ENCODE data around the gene PPP1R13L. TPM values are rescaled to one million over a fixed set of nuclear protein-coding genes. Genes with fewer than 3 reads are reported as not detected.
"Not testable (repeated sequence)": the region's sequence is repeated elsewhere in the genome, so short reads cannot be mapped to it uniquely, and the experiment has no call there.

PPP1R13L gene
- total RNA-seq, 1 donor from 2014 or later, result not detected

DNA sequence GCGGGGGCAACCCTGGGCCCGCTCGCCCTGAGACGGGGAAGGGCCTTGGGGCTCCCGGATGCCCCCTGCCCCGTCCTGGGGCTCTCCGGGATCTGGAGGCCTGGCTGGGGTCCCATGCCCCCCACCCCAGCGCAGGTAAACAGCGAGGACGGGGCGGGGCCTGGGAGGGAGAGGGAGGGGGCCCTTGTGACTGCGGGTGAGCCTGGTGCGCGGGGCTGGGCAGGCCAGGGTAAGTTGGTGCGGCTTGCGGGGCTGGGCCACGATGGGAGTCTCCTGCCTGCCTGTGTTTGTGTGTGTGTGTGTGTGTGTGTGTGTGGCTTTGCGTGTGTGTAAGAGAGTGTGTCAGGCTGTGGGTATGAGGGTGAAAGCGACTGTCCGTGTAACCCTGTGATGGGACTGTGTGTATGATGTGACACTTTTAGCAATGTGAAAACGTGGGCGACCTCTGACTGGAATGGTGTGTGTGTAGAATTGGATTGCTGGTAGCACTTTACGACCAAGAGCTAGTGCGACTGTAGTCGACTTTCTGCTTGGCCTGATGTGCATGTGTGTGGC is 63.9 kb downstream of the PPP1R13L start:
- Histone ChIP-seq H3K9ac (ENCODE audit: low read depth in 1 of 3, low read length in 3 of 3) (peak overlapping the region in 1 of 3 donors; percentile 25), H3K4me3 (ENCODE audit: low read length in 3 of 3) (no peak overlapping the region), H3K36me3 (ENCODE audit: control insufficient read depth in 3 of 3, insufficient read depth in 3 of 3, low read length in 3 of 3) (no peaks in the 10 kb centered on the region), H3K27ac (ENCODE audit: low read depth, low read length) (no peak overlapping the region), H3K4me1 (ENCODE audit: control insufficient read depth in 3 of 3, insufficient read depth in 3 of 3, low read length in 3 of 3) (peaks cover 2 to 13% (median 5%) of the 10 kb centered on the region in 3 donors), H3K9me3 (ENCODE audit: control insufficient read depth in 3 of 3, low read length in 3 of 3) (no peaks in the 10 kb centered on the region), H3K27me3 (ENCODE audit: control insufficient read depth in 3 of 3, insufficient read depth in 3 of 3, low read length in 3 of 3) (peaks cover 16 to 40% (median 26%) of the 10 kb centered on the region in 3 donors)

DNA sequence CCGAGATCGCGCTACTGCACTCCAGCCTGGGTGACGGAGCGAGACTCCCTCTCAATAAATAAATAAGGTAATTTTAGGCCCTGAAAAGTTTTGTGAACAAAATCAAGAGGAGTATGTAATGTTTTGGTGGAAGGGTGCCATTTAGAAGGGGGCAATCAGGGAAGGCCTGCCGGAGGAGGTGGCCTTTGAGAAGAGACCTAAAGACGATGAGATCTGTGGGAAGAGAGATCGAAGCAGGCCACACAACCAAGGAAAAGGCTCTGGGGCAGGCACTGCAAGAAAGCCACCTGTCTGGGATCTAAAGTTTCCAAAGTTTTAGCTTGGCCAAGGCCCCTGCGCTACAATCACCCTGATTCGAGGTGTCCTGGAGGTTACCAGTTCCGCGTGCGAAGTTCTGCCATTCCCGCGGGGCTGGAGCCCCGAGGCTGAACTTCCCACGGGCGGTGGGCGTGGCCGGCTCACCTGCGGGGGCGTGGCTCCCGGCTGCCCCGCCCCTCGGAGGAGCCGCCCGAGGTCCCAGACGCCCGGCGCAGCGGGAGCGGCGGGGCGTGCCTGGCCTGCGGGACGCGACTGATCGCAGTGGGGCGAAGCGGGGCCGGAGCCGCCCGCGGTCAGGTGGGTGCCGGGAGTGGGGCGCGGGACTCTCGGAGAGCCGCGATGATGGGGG is 64.5 kb downstream of the PPP1R13L start, which contains the start of gene KLC3:
KLC3 (plus strand) TSS at position 519 of the 667 bp plus-strand sequence. CDS start 4,792 bp downstream, outside the sequence.
- Histone ChIP-seq H3K9ac (ENCODE audit: low read depth in 1 of 3, low read length in 3 of 3) (peak within 1 kb of the TSS in 1 of 3 donors; percentile 25), H3K4me3 (ENCODE audit: low read length in 3 of 3) (no peak within 1 kb of the TSS), H3K27me3 (ENCODE audit: control insufficient read depth in 3 of 3, insufficient read depth in 3 of 3, low read length in 3 of 3) (peaks cover 16 to 33% (median 26%) of the 10 kb centered on the region in 3 donors), H3K9me3 (ENCODE audit: control insufficient read depth in 3 of 3, low read length in 3 of 3) (no peaks in the 10 kb centered on the region), H3K36me3 (ENCODE audit: control insufficient read depth in 3 of 3, insufficient read depth in 3 of 3, low read length in 3 of 3) (no peaks in the 10 kb centered on the region), H3K27ac (ENCODE audit: low read depth, low read length) (no peak within 1 kb of the TSS), H3K4me1 (ENCODE audit: control insufficient read depth in 3 of 3, insufficient read depth in 3 of 3, low read length in 3 of 3) (peaks cover 2 to 13% (median 5%) of the 10 kb centered on the region in 3 donors)

DNA sequence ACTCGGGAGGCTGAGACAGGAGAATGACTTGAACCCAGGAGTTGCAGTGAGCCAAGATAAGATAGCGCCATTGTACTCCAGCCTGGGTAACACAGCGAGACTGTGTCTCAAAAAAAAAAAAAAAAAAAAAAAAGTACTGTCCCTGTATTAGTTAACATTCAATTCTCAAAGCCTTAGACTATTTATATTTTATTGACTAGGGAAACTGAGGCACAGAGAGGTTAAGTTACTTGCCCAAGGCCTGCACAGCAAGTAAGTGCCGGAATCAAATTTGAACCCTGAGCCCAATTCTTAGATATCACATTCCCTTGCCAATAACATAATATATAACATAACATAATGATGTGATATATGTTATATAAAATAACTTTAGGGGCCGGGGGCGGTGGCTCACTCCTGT is 65.2 kb downstream of the PPP1R13L start:
- Histone ChIP-seq H3K4me3 (ENCODE audit: low read length in 3 of 3) (no peak overlapping the region), H3K27ac (ENCODE audit: low read depth, low read length) (no peak overlapping the region), H3K36me3 (ENCODE audit: control insufficient read depth in 3 of 3, insufficient read depth in 3 of 3, low read length in 3 of 3) (no peaks in the 10 kb centered on the region), H3K27me3 (ENCODE audit: control insufficient read depth in 3 of 3, insufficient read depth in 3 of 3, low read length in 3 of 3) (peaks cover 14 to 29% (median 22%) of the 10 kb centered on the region in 3 donors), H3K9ac (ENCODE audit: low read depth in 1 of 3, low read length in 3 of 3) (no peak overlapping the region), H3K9me3 (ENCODE audit: control insufficient read depth in 3 of 3, low read length in 3 of 3) (no peaks in the 10 kb centered on the region), H3K4me1 (ENCODE audit: control insufficient read depth in 3 of 3, insufficient read depth in 3 of 3, low read length in 3 of 3) (peaks cover 2 to 13% (median 5%) of the 10 kb centered on the region in 3 donors)

DNA sequence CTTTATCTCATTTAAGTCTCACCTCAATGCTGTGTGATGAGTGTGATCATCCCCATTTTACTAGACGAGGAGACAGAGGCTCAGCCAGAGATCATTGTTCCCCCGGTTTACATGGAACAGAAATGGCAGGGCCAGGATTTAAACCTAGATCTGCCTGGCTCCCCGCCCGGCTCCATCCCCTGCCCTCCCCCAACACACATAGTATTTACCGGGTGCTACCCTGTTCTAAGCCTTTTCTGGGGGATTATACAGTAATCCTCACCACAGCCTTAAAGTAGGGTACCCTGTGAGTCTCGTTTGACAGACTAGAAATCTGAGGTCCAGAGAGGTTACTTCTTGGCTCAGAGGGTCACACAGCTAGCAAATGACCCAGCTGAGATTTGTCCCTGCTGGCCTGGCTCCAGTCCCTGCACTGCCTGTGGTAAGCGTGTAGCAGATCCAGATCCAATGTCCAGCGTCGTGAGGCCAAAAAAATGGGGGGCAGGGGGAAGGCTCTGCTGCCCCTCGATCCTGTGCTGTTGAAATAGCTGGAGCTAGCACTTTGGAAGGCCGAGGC is 68.1 kb downstream of the PPP1R13L start:
- Histone ChIP-seq H3K27ac (ENCODE audit: low read depth, low read length) (no peak overlapping the region), H3K9me3 (ENCODE audit: control insufficient read depth in 3 of 3, low read length in 3 of 3) (no peaks in the 10 kb centered on the region), H3K36me3 (ENCODE audit: control insufficient read depth in 3 of 3, insufficient read depth in 3 of 3, low read length in 3 of 3) (no peaks in the 10 kb centered on the region), H3K4me1 (ENCODE audit: control insufficient read depth in 3 of 3, insufficient read depth in 3 of 3, low read length in 3 of 3) (peaks cover 2 to 13% (median 5%) of the 10 kb centered on the region in 3 donors), H3K27me3 (ENCODE audit: control insufficient read depth in 3 of 3, insufficient read depth in 3 of 3, low read length in 3 of 3) (peaks cover 12 to 21% (median 16%) of the 10 kb centered on the region in 3 donors), H3K9ac (ENCODE audit: low read depth in 1 of 3, low read length in 3 of 3) (no peak overlapping the region), H3K4me3 (ENCODE audit: low read length in 3 of 3) (no peak overlapping the region)

DNA sequence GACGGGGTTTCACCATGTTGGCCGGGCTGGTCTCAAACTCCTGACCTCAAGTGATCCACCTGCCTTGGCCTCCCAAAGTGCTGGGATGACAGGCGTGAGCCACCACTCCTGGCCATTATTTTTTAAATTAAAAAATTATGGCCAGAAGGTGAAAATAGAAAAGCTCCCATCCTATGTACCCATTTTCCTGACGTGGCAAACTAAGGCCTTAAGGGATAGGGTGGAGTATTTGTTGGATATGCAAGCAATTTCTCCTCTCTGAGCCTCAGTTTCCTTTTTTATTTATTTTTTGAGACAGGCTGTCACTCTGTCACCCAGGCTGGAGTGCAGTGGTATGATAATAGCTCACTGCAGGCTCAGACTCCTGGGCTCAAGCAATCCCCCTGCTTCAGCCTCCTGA is 70.0 kb downstream of the PPP1R13L start:
- H3K27me3 ChIP-seq (ENCODE audit: control insufficient read depth in 3 of 3, insufficient read depth in 3 of 3, low read length in 3 of 3); H3K4me1 ChIP-seq (ENCODE audit: control insufficient read depth in 3 of 3, insufficient read depth in 3 of 3, low read length in 3 of 3): not testable (repeated sequence)

GRCh38 chr19:45333609-45334303 is 71.1 kb downstream of the PPP1R13L start:
- Histone ChIP-seq H3K27me3 (ENCODE audit: control insufficient read depth in 3 of 3, insufficient read depth in 3 of 3, low read length in 3 of 3) (no peaks in the 10 kb centered on the region), H3K4me3 (ENCODE audit: low read length in 3 of 3) (no peak overlapping the region), H3K36me3 (ENCODE audit: control insufficient read depth in 3 of 3, insufficient read depth in 3 of 3, low read length in 3 of 3) (no peaks in the 10 kb centered on the region)

More for the DNA sequence above, 70.0 kb downstream of the PPP1R13L start:
- H3K4me3 ChIP-seq (ENCODE audit: low read length in 3 of 3); H3K36me3 ChIP-seq (ENCODE audit: control insufficient read depth in 3 of 3, insufficient read depth in 3 of 3, low read length in 3 of 3); H3K9ac ChIP-seq (ENCODE audit: low read depth in 1 of 3, low read length in 3 of 3); H3K27ac ChIP-seq (ENCODE audit: low read depth, low read length); H3K9me3 ChIP-seq (ENCODE audit: control insufficient read depth in 3 of 3, low read length in 3 of 3): not testable (repeated sequence)

DNA sequence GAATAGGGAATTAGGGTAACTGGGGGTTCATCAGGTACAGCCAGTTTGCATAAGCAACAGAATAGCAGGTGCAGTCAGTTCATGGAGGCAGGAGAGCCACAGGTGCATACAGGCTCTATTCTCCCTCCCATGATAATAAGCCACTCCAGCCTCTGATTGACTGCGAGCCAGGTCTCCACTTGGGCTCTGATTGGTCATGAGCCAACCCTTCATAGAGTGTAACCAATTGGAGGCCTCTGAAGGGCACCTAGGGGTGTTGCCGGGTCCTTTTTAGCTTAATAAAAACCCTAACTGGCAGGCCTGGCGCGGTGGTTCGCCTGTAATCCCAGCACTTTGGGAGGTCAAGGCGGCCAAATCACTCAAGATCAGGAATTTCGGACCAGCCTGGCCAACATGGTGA is 73.5 kb downstream of the PPP1R13L start:
- H3K9me3 ChIP-seq (ENCODE audit: control insufficient read depth in 3 of 3, low read length in 3 of 3), result no peaks in the 10 kb centered on the region
- H3K9ac ChIP-seq (ENCODE audit: low read depth in 1 of 3, low read length in 3 of 3), result no peak overlapping the region
- peaks cover 12 to 19% (median 13%) of the 10 kb centered on the region in 3 donors for H3K4me1 ChIP-seq (ENCODE audit: control insufficient read depth in 3 of 3, insufficient read depth in 3 of 3, low read length in 3 of 3)

More at GRCh38 chr19:45333609-45334303, 71.1 kb downstream of the PPP1R13L start:
- peaks cover 4 to 11% (median 5%) of the 10 kb centered on the region in 3 donors for H3K4me1 ChIP-seq (ENCODE audit: control insufficient read depth in 3 of 3, insufficient read depth in 3 of 3, low read length in 3 of 3)
- no peak overlapping the region for H3K27ac ChIP-seq (ENCODE audit: low read depth, low read length)
- no peaks in the 10 kb centered on the region for H3K9me3 ChIP-seq (ENCODE audit: control insufficient read depth in 3 of 3, low read length in 3 of 3)
- H3K9ac ChIP-seq (ENCODE audit: low read depth in 1 of 3, low read length in 3 of 3), result no peak overlapping the region

More for the DNA sequence above, 73.5 kb downstream of the PPP1R13L start:
- Histone ChIP-seq H3K36me3 (ENCODE audit: control insufficient read depth in 3 of 3, insufficient read depth in 3 of 3, low read length in 3 of 3) (no peaks in the 10 kb centered on the region), H3K27ac (ENCODE audit: low read depth, low read length) (no peak overlapping the region), H3K4me3 (ENCODE audit: low read length in 3 of 3) (no peak overlapping the region), H3K27me3 (ENCODE audit: control insufficient read depth in 3 of 3, insufficient read depth in 3 of 3, low read length in 3 of 3) (no peaks in the 10 kb centered on the region)

Small RNA genes lying within 50 kb of the gene (small RNA-seq; reads per million reads assigned to genes)
- not detected for gene MIR6088

Other genes with a start within 250 kb of the PPP1R13L start
- gene NKPD1, start 244.1 kb downstream of the PPP1R13L start, total RNA-seq, result not detected
- gene TRAPPC6A, start 226.8 kb downstream of the PPP1R13L start, total RNA-seq, result 15.1 TPM
- 4.2 TPM for gene BLOC1S3, start 226.3 kb downstream of the PPP1R13L start, total RNA-seq
- gene EXOC3L2, start 159.7 kb downstream of the PPP1R13L start, total RNA-seq, result 2.1 TPM
- gene MARK4, start 153.8 kb downstream of the PPP1R13L start, total RNA-seq, result 15.7 TPM
- gene CKM, start 82.2 kb downstream of the PPP1R13L start, total RNA-seq, result 3,746 TPM
- 0.52 TPM for gene KLC3, start 64.3 kb downstream of the PPP1R13L start, total RNA-seq
- gene ERCC2, start 34.5 kb downstream of the PPP1R13L start, total RNA-seq, result 7.3 TPM
- 7.3 TPM for gene POLR1G, start 1.6 kb upstream of the PPP1R13L start, total RNA-seq
- gene ERCC1, start 18.8 kb upstream of the PPP1R13L start, total RNA-seq, result 56.9 TPM
- 42.8 TPM for gene FOSB, start 62.9 kb upstream of the PPP1R13L start, total RNA-seq
- gene RTN2, start 92.0 kb upstream of the PPP1R13L start, total RNA-seq, result 45.4 TPM
- gene PPM1N, start 93.4 kb upstream of the PPP1R13L start, total RNA-seq, result 0.52 TPM
- gene VASP, start 102.4 kb upstream of the PPP1R13L start, total RNA-seq, result 32.4 TPM
- 3.7 TPM for gene OPA3, start 179.7 kb upstream of the PPP1R13L start, total RNA-seq
- gene GPR4, start 197.1 kb upstream of the PPP1R13L start, total RNA-seq, result 0.52 TPM
- 4.7 TPM for gene EML2, start 234.3 kb upstream of the PPP1R13L start, total RNA-seq